H1 (cell line): ENCODE data around the gene FCMR. TPM values are rescaled to one million over a fixed set of nuclear protein-coding genes. Genes with fewer than 3 reads are reported as not detected.

ENCODE experiments used
- CTCF ChIA-PET: fragments of 300-600 bp; sonication (Branson Sonifier 250); formaldehyde crosslinking; loops from one replicate; lab custom pipeline; 2021; ENCODE audit not compliant: partially characterized antibody; lab: Charles Lee
- POLR2A ChIA-PET: fragments of 300-600 bp; sonication (Branson Sonifier 250); formaldehyde crosslinking; loops from one replicate; lab custom pipeline; 2021; ENCODE audit warnings: inconsistent platforms; ENCODE audit not compliant: partially characterized antibody; lab: Charles Lee
- DNase-seq, 2 experiments: peaks; one replicate each; pipeline versions ENCODE4 v3.0.0 to v3.0.0-alpha.2; 2010 to 2022; ENCODE audit warnings: low spot score in 2 of 2, low read depth in 1 of 2, mixed read lengths in 1 of 2
- FAIRE-seq: peaks from 2 replicates; lab custom pipeline; 2011; peaks lifted over from hg19 to GRCh38; lab: Jason Lieb, UNC
- H2AFZ ChIP-seq: 2 replicates; pipeline ENCODE4 v1.8.1; 2012; ENCODE audit warnings: low read length, inconsistent platforms
- H2AK5ac ChIP-seq: 2 replicates; pipeline ENCODE4 v1.6.1; 2013; ENCODE audit warnings: low read depth, low read length
- H2BK120ac ChIP-seq: replicated peaks from 2 replicates; pipeline ENCODE3; 2013; ENCODE audit warnings: low read depth, low read length, inconsistent platforms
- H2BK12ac ChIP-seq: 2 replicates; pipeline ENCODE4 v1.6.1; 2013; ENCODE audit warnings: low read depth, low read length
- H2BK15ac ChIP-seq: 2 replicates; pipeline ENCODE4 v1.6.1; 2013; ENCODE audit warnings: low read length
- H2BK20ac ChIP-seq: 2 replicates; pipeline ENCODE4 v1.6.1; 2013; ENCODE audit warnings: low read length
- H2BK5ac ChIP-seq: 2 replicates; pipeline ENCODE4 v1.6.1; 2013; ENCODE audit warnings: low read depth, low read length
- H3K14ac ChIP-seq: 2 replicates; pipeline ENCODE4 v1.6.1; 2013; ENCODE audit warnings: inconsistent platforms; ENCODE audit not compliant: insufficient read length
- H3K18ac ChIP-seq: 2 replicates; pipeline ENCODE4 v1.6.1; 2013; ENCODE audit warnings: low read length; ENCODE audit errors: extremely low read depth
- H3K23ac ChIP-seq: 2 replicates; pipeline ENCODE4 v1.6.1; 2013; ENCODE audit warnings: inconsistent platforms; ENCODE audit not compliant: insufficient read length
- H3K23me2 ChIP-seq: 2 replicates; pipeline ENCODE4 v1.6.1; 2013; ENCODE audit warnings: low read depth, low read length
- H3K27ac ChIP-seq: 2 replicates; pipeline ENCODE4 v1.6.1; 2011; ENCODE audit warnings: low read depth, low read length, inconsistent platforms
- H3K27me3 ChIP-seq, 4 experiments: replicated peaks in 1 of 4; 1 replicate in 1 of 4; 2 replicates in 3 of 4; pipeline versions ENCODE4 v1.6.1 to v1.8.1; 2011 to 2013; ENCODE audit warnings: low read length in 3 of 4, mild to moderate bottlenecking in 3 of 4, inconsistent platforms in 2 of 4, mixed read lengths in 2 of 4, moderate library complexity in 1 of 4; ENCODE audit not compliant: control insufficient read depth in 3 of 4, insufficient read depth in 3 of 4; ENCODE audit errors: extremely low read depth in 1 of 4
- H3K36me3 ChIP-seq, 4 experiments: 2 replicates each; pipeline versions ENCODE4 v1.6.1 to v1.8.1; 2011 to 2013; ENCODE audit warnings: mild to moderate bottlenecking in 4 of 4, low read length in 3 of 4, moderate library complexity in 2 of 4, control low read depth in 1 of 4, inconsistent platforms in 1 of 4; ENCODE audit not compliant: insufficient read depth in 4 of 4, control insufficient read depth in 2 of 4
- H3K4ac ChIP-seq: replicated peaks from 2 replicates; pipeline ENCODE3; 2013; ENCODE audit warnings: low read length, low read depth, mixed read lengths, inconsistent platforms; ENCODE audit not compliant: insufficient read length
- H3K4me1 ChIP-seq, 4 experiments: replicated peaks in 1 of 4; 1 replicate in 1 of 4; 2 replicates in 3 of 4; pipeline versions ENCODE4 v1.6.1 to v1.8.1; 2011 to 2013; ENCODE audit warnings: low read length in 3 of 4, inconsistent platforms in 2 of 4, mixed read lengths in 1 of 4; ENCODE audit not compliant: insufficient read depth in 4 of 4, control insufficient read depth in 3 of 4
- H3K4me2 ChIP-seq, 2 experiments: 2 replicates each; pipeline versions ENCODE4 v1.6.1 to v1.8.1; 2011 to 2013; ENCODE audit warnings: low read depth in 2 of 2, low read length in 2 of 2, control low read depth in 1 of 2, inconsistent platforms in 1 of 2, mild to moderate bottlenecking in 1 of 2; ENCODE audit not compliant: insufficient read depth in 1 of 2
- H3K4me3 ChIP-seq, 4 experiments: fragments of 200-600, 300-600 bp in 1 of 4; sonication (generic), shearing (Covaris generic), sonication (Bioruptor Twin) in 1 of 4; 2 replicates each; pipeline versions ENCODE4 v1.5.1 to v1.8.1; 2011 to 2016; ENCODE audit warnings: low read length in 4 of 4, low read depth in 3 of 4, control low read depth in 2 of 4, inconsistent platforms in 2 of 4, mild to moderate bottlenecking in 2 of 4, mixed read lengths in 1 of 4, moderate library complexity in 1 of 4; ENCODE audit not compliant: insufficient read depth in 2 of 4; ENCODE audit errors: extremely low read depth in 1 of 4
- H3K56ac ChIP-seq: replicated peaks from 2 replicates; pipeline ENCODE3; 2013; ENCODE audit warnings: low read depth, mild to moderate bottlenecking, mixed read lengths, low read length, inconsistent platforms; ENCODE audit not compliant: insufficient read length
- H3K79me1 ChIP-seq: 2 replicates; pipeline ENCODE4 v1.6.1; 2013; ENCODE audit warnings: low read depth, low read length, control low read depth
- H3K79me2 ChIP-seq, 2 experiments: 2 replicates each; pipeline versions ENCODE4 v1.6.1 to v1.8.1; 2012 to 2013; ENCODE audit warnings: low read length in 2 of 2, mild to moderate bottlenecking in 2 of 2, inconsistent platforms in 1 of 2; ENCODE audit not compliant: insufficient read depth in 2 of 2, control insufficient read depth in 1 of 2
- H3K9ac ChIP-seq, 4 experiments: replicated peaks in 1 of 4; 1 replicate in 1 of 4; 2 replicates in 3 of 4; pipeline versions ENCODE4 v1.6.1 to v1.8.1; 2011 to 2013; ENCODE audit warnings: low read depth in 3 of 4, low read length in 3 of 4, control low read depth in 2 of 4, mild to moderate bottlenecking in 2 of 4, moderate library complexity in 2 of 4, inconsistent platforms in 1 of 4; ENCODE audit errors: extremely low read depth in 1 of 4
- H3K9me3 ChIP-seq, 2 experiments: 2 replicates each; pipeline versions ENCODE4 v1.6.1 to v1.8.1; 2012 to 2013; ENCODE audit warnings: mild to moderate bottlenecking in 2 of 2, moderate library complexity in 2 of 2, control low read depth in 1 of 2, inconsistent platforms in 1 of 2, low read depth in 1 of 2, low read length in 1 of 2, mixed read lengths in 1 of 2; ENCODE audit not compliant: insufficient read depth in 2 of 2
- H4K20me1 ChIP-seq, 2 experiments: replicated peaks in 1 of 2; 2 replicates each; pipeline versions ENCODE3 to v1.8.1; 2011 to 2013; ENCODE audit warnings: inconsistent platforms in 2 of 2, low read length in 2 of 2, mild to moderate bottlenecking in 1 of 2; ENCODE audit not compliant: insufficient read depth in 2 of 2, control insufficient read depth in 1 of 2
- H4K5ac ChIP-seq: 2 replicates; pipeline ENCODE4 v1.6.1; 2013; ENCODE audit warnings: low read length, low read depth, mixed read lengths, inconsistent platforms; ENCODE audit not compliant: insufficient read length
- H4K8ac ChIP-seq: 2 replicates; pipeline ENCODE4 v1.8.0; 2013; ENCODE audit warnings: mild to moderate bottlenecking, moderate library complexity, low read length, inconsistent platforms; ENCODE audit not compliant: insufficient read depth; ENCODE audit errors: extremely low read depth
- H4K91ac ChIP-seq: replicated peaks from 2 replicates; pipeline ENCODE3; 2013; ENCODE audit warnings: low read length, mixed read lengths, inconsistent platforms; ENCODE audit not compliant: insufficient read length
- ATF3 ChIP-seq: IDR thresholded peaks from 2 replicates; pipeline ENCODE4 v1.6.1; 2011; ENCODE audit warnings: low read depth, mild to moderate bottlenecking, low read length; ENCODE audit not compliant: insufficient read depth
- EGR1 ChIP-seq: IDR thresholded peaks from 2 replicates; pipeline ENCODE4 v1.6.1; 2011; ENCODE audit warnings: low read depth, low read length, borderline replicate concordance
- GABPA ChIP-seq: IDR thresholded peaks from 2 replicates; pipeline ENCODE4 v1.6.1; 2011; ENCODE audit warnings: mild to moderate bottlenecking, low read length, moderate library complexity, borderline replicate concordance; ENCODE audit not compliant: insufficient read depth
- HDAC6 ChIP-seq: IDR thresholded peaks from one replicate; pipeline ENCODE4 v1.7.1; 2012; ENCODE audit warnings: low read depth, mild to moderate bottlenecking, inconsistent platforms, low read length, moderate library complexity
- JUND ChIP-seq: IDR thresholded peaks from 2 replicates; pipeline ENCODE4 v1.6.1; 2011; ENCODE audit warnings: mild to moderate bottlenecking, improper control_type of control experiment, low read length
- NANOG ChIP-seq: IDR thresholded peaks from 2 replicates; pipeline ENCODE4 v1.6.1; 2011; ENCODE audit warnings: low read length, low read depth, mild to moderate bottlenecking, inconsistent platforms; ENCODE audit not compliant: insufficient read depth, poor library complexity, severe bottlenecking
- PHF8 ChIP-seq: fragments of 200-600 bp; sonication (generic); conservative IDR thresholded peaks from 2 replicates; pipeline ENCODE4 v1.7.1; 2012; ENCODE audit warnings: low read depth, mild to moderate bottlenecking, inconsistent platforms, low read length, moderate library complexity
- RAD21 ChIP-seq, 2 experiments: IDR thresholded peaks in 1 of 2; conservative IDR thresholded peaks in 1 of 2; 2 replicates each; pipeline ENCODE4 v1.6.1; 2011; ENCODE audit warnings: low read depth in 2 of 2, low read length in 2 of 2, improper control_type of control experiment in 1 of 2, inconsistent platforms in 1 of 2, mild to moderate bottlenecking in 1 of 2, moderate library complexity in 1 of 2
- RFX5 ChIP-seq: IDR thresholded peaks from 2 replicates; pipeline ENCODE4 v1.6.1; 2011; ENCODE audit warnings: low read depth, low read length, improper control_type of control experiment, borderline replicate concordance
- RNF2 ChIP-seq: fragments of 200-900, 300-1000 bp; sonication (generic); IDR thresholded peaks from 2 replicates; pipeline ENCODE4 v1.7.1; 2016; ENCODE audit warnings: borderline replicate concordance, low read depth, mild to moderate bottlenecking, antibody characterized with exemption, low read length; ENCODE audit not compliant: poor library complexity, severe bottlenecking; ENCODE audit errors: missing control alignments
- SIRT6 ChIP-seq: IDR thresholded peaks from one replicate; pipeline ENCODE4 v1.7.1; 2012; ENCODE audit warnings: low read length, inconsistent platforms
- SIX5 ChIP-seq: IDR thresholded peaks from 2 replicates; pipeline ENCODE4 v1.6.1; 2011; ENCODE audit warnings: mild to moderate bottlenecking, low read depth, low read length
- SP4 ChIP-seq: IDR thresholded peaks from 2 replicates; pipeline ENCODE4 v1.6.1; 2012; ENCODE audit warnings: low read length, inconsistent platforms
- TEAD4 ChIP-seq: IDR thresholded peaks from 2 replicates; pipeline ENCODE4 v1.6.1; 2012; ENCODE audit warnings: low read depth, low read length, inconsistent platforms, mixed read lengths
- WGBS, 2 experiments: shearing (Covaris generic) in 1 of 2; methylation state at CpG; one replicate each; pipeline versions ENCODE4 v1.1.6 to v1.1.7; 2013 to 2015; ENCODE audit warnings: low lambda C conversion rate in 2 of 2, mixed read lengths in 2 of 2, inconsistent platforms in 1 of 2, low coverage in 1 of 2, missing lambda C conversion rate in 1 of 2; ENCODE audit not compliant: insufficient replicate concordance in 2 of 2, insufficient coverage in 1 of 2, insufficient read length in 1 of 2; ENCODE audit errors: extremely low coverage in 1 of 2, missing lambda C conversion rate in 1 of 2; 5-methylcytosine and 5-hydroxymethylcytosine counted together
- polyA plus RNA-seq, 7 experiments: library from polyadenylated mRNA; depleted of rRNA in 3 of 7; stranded (reverse) in 5 of 7; unstranded in 2 of 7; fragments of >200 nt in 5 of 7; fragments of 200-250 nt in 2 of 7; gene quantifications; 1 replicate in 5 of 7; 2 replicates in 1 of 7; 4 replicates in 1 of 7; pipeline versions ENCODE4 v1.2.1 to v1.2.3, GENCODE V29; 2011 to 2013; ENCODE audit warnings: missing spikeins in 2 of 7, mixed read lengths in 2 of 7
- total RNA-seq: library from RNA; stranded (reverse); fragmentation: NEBNext Ultra II Directional; extraction: Animal tissue kit (Norgen Biotek cat#: 25700); gene quantifications from 2 replicates; pipeline ENCODE4 v1.2.1, GENCODE V29; 2021

The FCMR gene
- total and polyA plus RNA-seq, 2 of the 8 experiments (the other 6 are each of a cell fraction or from before 2014, with no cell fraction given), result 0.53 TPM; not detected in 1

GRCh38 chr1:206918076-206918475, 3.7 kb downstream of the FCMR start:
- no peaks in the 10 kb centered on the region for H3K27me3 ChIP-seq
- H4K5ac ChIP-seq, result no peak overlapping the region
- no peaks in the 10 kb centered on the region for H3K79me1 ChIP-seq
- H3K4me3 ChIP-seq, result no peak overlapping the region
- no peak overlapping the region for H4K8ac ChIP-seq
- no peaks in the 10 kb centered on the region; the same call in 1 of the 2 replicates for H3K23me2 ChIP-seq
- H3K4me1 ChIP-seq, result no peaks in the 10 kb centered on the region
- H2AK5ac ChIP-seq, result no peak overlapping the region
- H3K23ac ChIP-seq, result no peak overlapping the region
- H3K4ac ChIP-seq, result no peak overlapping the region
- no peaks in the 10 kb centered on the region for H4K20me1 ChIP-seq
- DNase-seq (no peak), FAIRE-seq (no peak)
- H3K79me2 ChIP-seq, result no peaks in the 10 kb centered on the region
- ChIA-PET CTCF (interaction anchor here (0.9 to 12.9 kb wide), 12 partner anchors 9 to 183 kb away, joined by 3 to 180 read pairs (median 4); no protein-coding TSS in a partner anchor), POLR2A (no interaction called here)
- no peaks in the 10 kb centered on the region for H3K36me3 ChIP-seq
- no peak overlapping the region for H2BK120ac ChIP-seq
- H3K9me3 ChIP-seq, result no peaks in the 10 kb centered on the region
- no peak overlapping the region for H2AFZ ChIP-seq
- H4K91ac ChIP-seq, result no peak overlapping the region
- H2BK12ac ChIP-seq, result no peak overlapping the region
- no peak overlapping the region for H3K9ac ChIP-seq
- no peak overlapping the region for H2BK20ac ChIP-seq
- no peak overlapping the region for H2BK15ac ChIP-seq
- no peak overlapping the region for H2BK5ac ChIP-seq
- 90% methylated on average over 3 of the region's 3 CpGs; no CpG with 5 or more reads in 1 of the 2 experiments for WGBS, 2 experiments
- H3K4me2 ChIP-seq, result no peak overlapping the region
- H3K18ac ChIP-seq, result no peak overlapping the region
- no peak overlapping the region for H3K14ac ChIP-seq
- no peak overlapping the region for H3K56ac ChIP-seq
- H3K27ac ChIP-seq, result no peak overlapping the region
- TF ChIP-seq SP4 (no peak), NANOG (no peak), JUND (no peak), SIRT6 (no peak), SIX5 (no peak), RAD21 (IDR thresholded peaks at IDR 0.05 in 1 of 2, conservative IDR thresholded peaks at IDR 0.05 in 1 of 2; ENCODE audit: low read depth in 2 of 2, low read length in 2 of 2) (no peak), HDAC6 (no peak), GABPA (no peak), TEAD4 (no peak), RNF2 (no peak), EGR1 (no peak), ATF3 (no peak), PHF8 (no peak), RFX5 (no peak)
